Activated CD4-positive, alpha-beta T cell treated with anti-CD3 and anti-CD28 coated beads for 36 hours (primary cell): ENCODE measurements around the gene PRR33. TPM values are rescaled to one million over a fixed set of nuclear protein-coding genes. Genes with fewer than 3 reads are reported as not detected.

ENCODE experiments used
- ATAC-seq: fragments of 200-7000 bp; cut with Tn5 transposase; one replicate; pipeline ENCODE4 v1.10.0; 2021; ENCODE audit warnings: mild to moderate bottlenecking, moderate library complexity
- CTCF ChIA-PET: fragments of 350-600 bp; sonication (Branson Sonifier 250); formaldehyde crosslinking; loops from one replicate; lab custom pipeline; 2021; ENCODE audit warnings: antibody characterized with exemption; lab: Charles Lee
- POLR2A ChIA-PET: fragments of 350-600 bp; sonication (Branson Sonifier 250); formaldehyde crosslinking; loops from one replicate; lab custom pipeline; 2021; ENCODE audit warnings: antibody characterized with exemption, inconsistent platforms; lab: Charles Lee
- DNase-seq: peaks from one replicate; pipeline ENCODE4 v3.0.0-alpha.2; 2020
- H3K27ac Mint-ChIP-seq: one replicate; pipeline ENCODE4 v1.8.0; 2021; ENCODE audit warnings: mixed read lengths
- H3K27me3 Mint-ChIP-seq: one replicate; pipeline ENCODE4 v1.8.0; 2021; ENCODE audit warnings: mixed read lengths
- H3K36me3 Mint-ChIP-seq: one replicate; pipeline ENCODE4 v1.8.0; 2021; ENCODE audit warnings: low read depth, mixed read lengths
- H3K4me1 Mint-ChIP-seq: one replicate; pipeline ENCODE4 v1.8.0; 2021; ENCODE audit warnings: mixed read lengths
- H3K4me3 Mint-ChIP-seq: one replicate; pipeline ENCODE4 v1.8.0; 2021; ENCODE audit warnings: mild to moderate bottlenecking, moderate library complexity, mixed read lengths
- H3K9me3 Mint-ChIP-seq: one replicate; pipeline ENCODE4 v1.8.0; 2021; ENCODE audit warnings: low read depth, mixed read lengths
- intact Hi-C, 2 experiments: fragments of 100-400 bp; cut with DNase I in 1 of 2; cut with micrococcal nuclease in 1 of 2; formaldehyde crosslinking; loops; one replicate each; pipeline versions ENCODE4 v1.14.2 to v1.15.1; 2022 to 2024; cut with DNase I, micrococcal nuclease
- microRNA-seq: library from miRNA; unstranded; fragments of <30 nt; microRNA quantifications from one replicate; pipeline ENCODE4 v1.2.0, GENCODE V29; 2021; ENCODE audit warnings: borderline replicate concordance
- total RNA-seq, 2 experiments: library from RNA; stranded (reverse); gene quantifications; one replicate each; pipeline ENCODE4 v1.2.3, GENCODE V29; 2021

PRR33 gene
- total RNA-seq, 2 experiments from 2014 or later = 0.07 to 0.09 TPM

DNA sequence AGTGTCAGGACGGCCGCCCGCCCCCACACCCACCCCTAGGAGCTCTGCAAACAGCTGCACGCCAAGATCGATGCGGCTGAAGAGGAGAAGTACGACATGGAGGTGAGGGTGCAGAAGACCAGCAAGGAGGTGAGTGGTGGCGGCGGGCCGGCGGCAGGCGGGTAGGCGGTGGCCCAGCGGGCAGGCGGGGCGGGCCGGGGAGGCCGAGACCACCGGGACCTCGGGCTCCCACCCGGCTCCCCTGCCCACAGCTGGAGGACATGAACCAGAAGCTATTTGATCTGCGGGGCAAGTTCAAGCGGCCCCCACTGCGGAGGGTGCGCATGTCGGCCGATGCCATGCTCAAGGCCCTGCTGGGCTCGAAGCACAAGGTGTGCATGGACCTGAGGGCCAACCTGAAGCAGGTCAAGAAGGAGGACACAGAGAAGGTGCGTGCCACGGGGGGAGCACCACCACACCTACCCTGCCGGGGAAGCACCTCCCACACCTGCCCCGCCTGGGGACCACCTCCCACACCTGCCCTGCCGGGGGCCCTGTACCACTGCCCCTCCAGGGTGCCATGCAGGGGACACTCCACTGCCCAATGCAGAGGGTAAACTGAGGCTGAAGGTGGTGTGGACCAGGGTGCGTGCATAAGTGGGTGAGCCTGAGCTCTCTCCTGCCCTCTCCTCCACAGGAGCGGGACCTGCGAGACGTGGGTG is 50.8 kb downstream of the PRR33 start:
- peaks cover 27% of the 10 kb centered on the region for H3K4me1 Mint-ChIP-seq
- H3K36me3 Mint-ChIP-seq = no peaks in the 10 kb centered on the region
- POLR2A ChIA-PET = no interaction called here
- intact Hi-C loops = no loop called here
- ATAC-seq (no peak), DNase-seq (no peak)
- no peaks in the 10 kb centered on the region for H3K9me3 Mint-ChIP-seq
- no peak overlapping the region for H3K4me3 Mint-ChIP-seq
- CTCF ChIA-PET = interaction anchor here (0.5 to 0.7 kb wide), 2 partner anchors 147 to 1202 kb away, joined by 3 read pairs; no protein-coding TSS in a partner anchor
- no peaks in the 10 kb centered on the region for H3K27me3 Mint-ChIP-seq
- H3K27ac Mint-ChIP-seq = no peak overlapping the region

DNA sequence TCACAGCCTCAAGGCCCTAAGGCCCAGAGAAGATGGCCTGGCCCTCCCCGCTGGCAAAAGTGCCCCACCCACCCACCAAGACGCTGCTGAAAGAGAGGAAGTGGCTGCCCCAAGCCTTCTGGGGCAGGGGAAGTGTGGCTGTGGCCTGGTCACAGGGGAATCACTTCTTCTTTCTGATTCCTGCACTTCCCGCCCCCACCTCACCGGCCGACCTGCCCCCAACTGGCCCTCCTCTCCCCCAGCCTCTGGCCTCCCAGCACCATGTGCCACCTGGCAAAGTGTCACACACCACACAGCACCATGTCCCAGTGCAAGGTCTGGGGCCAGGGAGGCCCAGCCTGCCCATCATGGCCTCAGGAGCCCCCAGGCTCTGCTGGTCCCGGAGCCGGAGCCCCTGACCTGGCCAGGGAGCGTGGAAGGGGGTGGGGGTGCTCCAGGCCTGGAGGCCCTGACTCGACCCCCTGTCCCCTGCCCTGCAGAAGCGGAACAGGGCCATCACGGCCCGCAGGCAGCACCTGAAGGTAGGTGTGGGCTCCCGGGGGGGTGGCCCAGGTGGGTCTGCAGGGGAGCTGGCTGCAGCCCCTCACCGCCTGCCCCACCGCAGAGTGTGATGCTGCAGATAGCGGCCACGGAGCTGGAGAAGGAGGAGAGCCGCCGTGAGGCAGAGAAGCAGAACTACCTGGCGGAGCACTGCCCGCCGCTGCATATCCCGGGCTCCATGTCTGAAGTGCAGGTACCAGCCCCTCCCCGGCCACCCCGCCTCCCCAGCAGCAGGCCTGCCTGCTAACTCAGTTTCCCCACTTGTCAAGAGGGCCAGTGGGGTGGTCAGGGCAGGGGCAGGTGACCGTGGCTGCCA is 51.5 kb downstream of the PRR33 start:
- Mint-ChIP-seq H3K4me3 (no peak overlapping the region), H3K27ac (no peak overlapping the region), H3K27me3 (no peaks in the 10 kb centered on the region), H3K36me3 (no peaks in the 10 kb centered on the region), H3K4me1 (peaks cover 19% of the 10 kb centered on the region), H3K9me3 (no peaks in the 10 kb centered on the region)
- intact Hi-C loops = loop anchor here in 1 of 2 experiments (5.0 kb wide), 1 partner anchor 42 kb away; no protein-coding TSS in a partner anchor
- no peak for DNase-seq
- no peak for ATAC-seq
- ChIA-PET POLR2A (no interaction called here), CTCF (interaction anchor here (0.7 kb wide), 1 partner anchor 146 kb away, joined by 3 read pairs; no protein-coding TSS in a partner anchor)

DNA sequence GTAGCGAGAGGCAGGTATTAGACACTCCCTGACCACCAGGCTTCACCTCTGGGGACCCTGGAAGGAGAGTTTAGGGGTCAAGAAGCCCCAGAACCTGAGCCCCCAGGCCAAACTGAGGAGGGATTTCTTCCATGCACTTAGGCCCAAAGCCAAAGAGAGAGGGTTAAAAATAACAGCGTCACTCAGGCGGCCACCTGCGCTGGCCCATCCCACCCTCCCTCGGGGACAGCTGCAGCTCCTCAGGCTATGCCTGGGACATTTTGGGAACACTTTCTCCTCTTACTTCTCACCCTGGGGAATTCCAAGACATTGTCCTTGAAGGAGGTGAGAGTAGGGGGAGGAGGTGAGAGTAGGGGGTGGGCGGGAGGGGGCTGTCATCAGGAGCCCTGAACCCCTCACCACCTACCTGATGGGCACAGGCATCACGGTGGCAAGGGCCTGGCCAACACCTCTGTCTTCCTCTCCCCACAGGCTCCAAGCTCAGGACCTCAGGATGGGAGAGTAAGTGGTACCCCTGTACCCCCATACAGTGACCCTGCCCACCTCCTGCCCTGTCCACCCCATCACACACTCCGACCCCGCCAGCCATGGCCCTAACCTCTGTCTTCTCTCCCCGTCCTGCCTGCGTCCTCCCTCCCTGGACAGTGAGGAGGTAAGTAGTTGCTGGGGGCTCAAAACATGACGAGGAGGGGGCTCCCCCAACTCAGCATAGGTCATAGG is 52.3 kb downstream of the PRR33 start:
- H3K4me3 Mint-ChIP-seq = no peak overlapping the region
- no peaks in the 10 kb centered on the region for H3K36me3 Mint-ChIP-seq
- no peaks in the 10 kb centered on the region for H3K27me3 Mint-ChIP-seq
- H3K4me1 Mint-ChIP-seq = peaks cover 11% of the 10 kb centered on the region
- no peaks in the 10 kb centered on the region for H3K9me3 Mint-ChIP-seq
- ChIA-PET CTCF (interaction anchor here (1.5 to 1.7 kb wide), 2 partner anchors 145 to 313 kb away, joined by 3 to 6 read pairs; no protein-coding TSS in a partner anchor), POLR2A (no interaction called here)
- ATAC-seq (no peak), DNase-seq (no peak)
- intact Hi-C loops = loop anchor here in 1 of 2 experiments (5.0 kb wide), 1 partner anchor 43 kb away; no protein-coding TSS in a partner anchor
- H3K27ac Mint-ChIP-seq = no peak overlapping the region

DNA sequence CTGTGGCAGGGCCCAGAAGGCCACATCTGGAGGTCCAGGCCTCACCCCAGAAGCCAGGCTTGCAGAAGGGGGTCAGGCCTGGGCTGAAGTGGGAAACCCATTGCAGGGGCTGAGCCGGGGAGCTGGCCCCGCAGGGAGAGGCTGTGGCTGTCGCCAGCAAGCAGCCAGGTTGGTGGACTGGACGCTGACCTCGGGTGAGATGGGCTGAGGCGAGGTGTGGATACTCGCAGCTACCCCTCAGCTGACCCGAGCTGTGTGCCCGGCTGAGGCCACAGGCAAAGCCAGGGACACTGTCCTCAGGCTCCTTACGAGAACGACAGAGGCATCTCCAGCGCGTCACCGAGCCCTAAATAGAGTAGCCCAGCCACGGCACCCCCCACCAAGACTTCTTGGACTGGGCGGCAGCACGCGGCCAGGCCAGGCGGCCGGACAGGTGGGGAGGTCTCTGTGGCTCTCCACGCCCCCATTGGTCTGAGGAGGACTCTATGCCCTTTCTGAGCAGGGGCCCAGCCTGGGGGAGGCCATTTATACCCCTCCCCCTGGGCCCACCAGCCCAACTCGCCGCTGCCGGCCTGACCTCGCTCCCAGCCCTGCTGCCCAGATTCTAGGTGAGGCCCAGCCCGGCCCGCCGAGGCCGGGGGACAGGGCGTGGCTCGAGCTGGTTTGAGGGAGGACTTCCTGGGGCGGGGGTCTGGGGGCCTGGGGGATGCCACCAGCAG is 53.1 kb downstream of the PRR33 start, which contains the start of gene TNNI2:
Gene TNNI2 (plus strand): TSS at position 556 of the 719 bp plus-strand sequence. CDS start 716 bp downstream, outside the sequence.
- ATAC-seq (no peak), DNase-seq (no peak)
- no peaks in the 10 kb centered on the region for H3K36me3 Mint-ChIP-seq
- no peaks in the 10 kb centered on the region for H3K27me3 Mint-ChIP-seq
- POLR2A ChIA-PET = no interaction called here
- CTCF ChIA-PET = interaction anchor here (0.7 to 1.7 kb wide), 6 partner anchors 12 to 314 kb away, joined by 3 to 6 read pairs (median 4); no protein-coding TSS in a partner anchor
- H3K9me3 Mint-ChIP-seq = no peaks in the 10 kb centered on the region
- no peak within 1 kb of the TSS for H3K27ac Mint-ChIP-seq
- no peak within 1 kb of the TSS for H3K4me3 Mint-ChIP-seq
- H3K4me1 Mint-ChIP-seq = peaks cover 3% of the 10 kb centered on the region
- intact Hi-C loops = loop anchor here (1.0 to 5.0 kb wide), 2 partner anchors 44 to 80 kb away; no protein-coding TSS in a partner anchor

Small RNAs within 50 kb of the gene (microRNA-seq; reads per million reads assigned to microRNA genes)
- gene MIR4298 (not detected), gene MIR7847 (not detected)

Other genes with a start within 250 kb of the PRR33 start
- gene KRTAP5-6, start 194.7 kb downstream of the PRR33 start, total RNA-seq = not detected
- gene IFITM10, start 141.3 kb downstream of the PRR33 start, total RNA-seq = under 1 TPM in 1 of 2 experiments, not detected in 1; 0.21 TPM
- 10 to 100 TPM; 38.8 to 41.5 TPM for gene CTSD, start 128.0 kb downstream of the PRR33 start, total RNA-seq
- gene SYT8, start 56.9 kb downstream of the PRR33 start, total RNA-seq = not detected
- gene TNNI2, start 52.9 kb downstream of the PRR33 start, total RNA-seq = not detected
- 100 to 1,000 TPM; 193 to 227 TPM for gene LSP1, start 38.8 kb downstream of the PRR33 start, total RNA-seq
- gene TNNT3, start 27.8 kb upstream of the PRR33 start, total RNA-seq = 1 to 10 TPM; 2.1 TPM
- gene MRPL23, start 55.4 kb upstream of the PRR33 start, total RNA-seq = 100 to 1,000 TPM; 106 to 137 TPM
- gene H19, start 105.9 kb upstream of the PRR33 start, total RNA-seq = not detected
- gene IGF2, start 247.5 kb upstream of the PRR33 start, total RNA-seq = 1 to 10 TPM; 8.6 to 9.2 TPM